HG02840 (cell line): ENCODE results near the gene PCDHGA2.
"Not testable (repeated sequence)": the region's sequence is repeated elsewhere in the genome, so short reads cannot be mapped to it uniquely, and the experiment has no call there.

Source experiments
- ATAC-seq: cut with Tn5 transposase; IDR thresholded peaks from one replicate; pipeline ENCODE4 v1.9.1; 2021; ENCODE audit warnings: mild to moderate bottlenecking, moderate library complexity, moderate number of reproducible peaks; ENCODE audit not compliant: unreplicated experiment, low FRiP score

The PCDHGA2 gene

GRCh38 chr5:141375444-141376155 is 37.0 kb downstream of the PCDHGA2 start:
- not testable (repeated sequence) for ATAC-seq

GRCh38 chr5:141382469-141383294 is 44.1 kb downstream of the PCDHGA2 start, which contains the start of gene PCDHGA7:
Gene PCDHGA7, plus strand, starts transcription at chr5:141382742. Its CDS starts 158 bp downstream, at chr5:141382900.
- ATAC-seq = no peak

GRCh38 chr5:141383345-141383744 is 44.8 kb downstream of the PCDHGA2 start:
- ATAC-seq = no peak

- no peak for ATAC-seq
These were observed 46.1 kb downstream of the PCDHGA2 start for GRCh38 chr5:141384471-141385267.

DNA sequence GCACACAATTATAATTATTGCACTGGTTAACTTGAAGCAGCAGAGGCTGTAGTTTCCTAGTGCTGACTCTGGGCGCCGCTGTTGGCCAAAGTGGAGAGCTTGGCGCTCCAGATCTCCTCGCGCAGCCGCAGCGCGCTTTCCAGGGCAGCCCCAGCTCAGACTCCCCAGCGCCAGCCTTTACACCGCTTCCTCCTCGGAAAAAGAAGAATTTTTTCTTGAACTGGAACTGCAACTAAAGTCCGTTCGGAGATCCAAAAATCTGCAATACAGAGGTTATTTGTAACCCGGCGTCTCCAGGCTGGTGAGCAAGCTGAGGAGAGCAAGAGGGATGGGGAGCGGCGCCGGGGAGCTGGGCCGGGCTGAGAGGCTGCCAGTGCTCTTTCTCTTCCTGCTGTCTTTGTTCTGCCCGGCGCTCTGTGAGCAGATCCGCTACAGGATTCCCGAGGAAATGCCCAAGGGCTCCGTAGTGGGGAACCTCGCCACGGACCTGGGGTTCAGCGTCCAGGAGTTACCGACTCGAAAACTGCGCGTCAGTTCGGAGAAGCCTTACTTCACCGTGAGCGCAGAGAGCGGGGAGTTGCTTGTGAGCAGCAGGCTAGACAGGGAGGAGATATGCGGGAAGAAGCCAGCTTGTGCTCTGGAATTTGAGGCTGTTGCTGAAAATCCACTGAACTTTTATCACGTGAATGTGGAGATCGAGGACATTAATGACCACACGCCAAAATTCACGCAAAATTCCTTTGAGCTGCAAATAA is 49.2 kb downstream of the PCDHGA2 start, which contains the start of gene PCDHGB4:
TSS of gene PCDHGB4 (plus strand) at position 142 of the 755 bp plus-strand sequence. CDS start at position 329, 187 bp downstream.
- not testable (repeated sequence) for ATAC-seq

- ATAC-seq = no peak
These were observed 50.1 kb downstream of the PCDHGA2 start for GRCh38 chr5:141388661-141389060.

- no peak for ATAC-seq
These were observed 50.8 kb downstream of the PCDHGA2 start for GRCh38 chr5:141389153-141390042.

GRCh38 chr5:141392429-141393198 is 54.1 kb downstream of the PCDHGA2 start, which contains the start of gene PCDHGA8:
Gene PCDHGA8, plus strand, starts transcription at chr5:141392633. Its CDS starts 181 bp downstream, at chr5:141392814.
- ATAC-seq = no peak
